Skeletal muscle tissue (tissue), 4 donors: ENCODE results near the gene CCDC110. TPM values are rescaled to one million over a fixed set of nuclear protein-coding genes. Genes with fewer than 3 reads are reported as not detected.

Experiments
- H3K27ac ChIP-seq: one replicate; pipeline ENCODE4 v1.7.0; 2013; ENCODE audit warnings: mild to moderate bottlenecking, low read depth, low read length, inconsistent platforms
- H3K27me3 ChIP-seq, 3 donors: one replicate each; pipeline ENCODE4 v1.7.0; 2013; ENCODE audit warnings: low read length in 3 of 3; ENCODE audit not compliant: control insufficient read depth in 3 of 3, insufficient read depth in 3 of 3
- H3K36me3 ChIP-seq, 3 donors: one replicate each; pipeline ENCODE4 v1.7.0; 2013; ENCODE audit warnings: low read length in 3 of 3; ENCODE audit not compliant: control insufficient read depth in 3 of 3, insufficient read depth in 3 of 3
- H3K4me1 ChIP-seq, 3 donors: one replicate each; pipeline ENCODE4 v1.7.0; 2013; ENCODE audit warnings: low read length in 3 of 3, mild to moderate bottlenecking in 3 of 3; ENCODE audit not compliant: control insufficient read depth in 3 of 3, insufficient read depth in 3 of 3
- H3K4me3 ChIP-seq, 3 donors: one replicate each; pipeline ENCODE4 v1.7.0; 2013; ENCODE audit warnings: low read length in 3 of 3
- H3K9ac ChIP-seq, 3 donors: one replicate each; pipeline ENCODE4 v1.7.0; 2013; ENCODE audit warnings: low read length in 3 of 3, mild to moderate bottlenecking in 3 of 3, moderate library complexity in 2 of 3, low read depth in 1 of 3
- H3K9me3 ChIP-seq, 3 donors: one replicate each; pipeline ENCODE4 v1.7.0; 2013; ENCODE audit warnings: low read length in 3 of 3; ENCODE audit not compliant: control insufficient read depth in 3 of 3
- total RNA-seq: library from RNA; depleted of rRNA; stranded (reverse); fragments of >200 nt; gene quantifications from one replicate; pipeline ENCODE4 v1.2.3, GENCODE V29; 2014
- donor health status: Osteomylitis.

The CCDC110 gene
- total RNA-seq, 1 donor from 2014 or later = 0.52 TPM

- peak overlapping the region; percentile 61 to 84 (median 72) for H3K9ac ChIP-seq
- H3K27ac ChIP-seq = peak overlapping the region; percentile 98
- no peaks in the 10 kb centered on the region for H3K27me3 ChIP-seq
- H3K36me3 ChIP-seq = no peaks in the 10 kb centered on the region
- peaks cover 11 to 24% (median 19%) of the 10 kb centered on the region in 3 donors for H3K4me1 ChIP-seq
- peak overlapping the region in 2 of 3 donors; percentile 55 to 65 for H3K4me3 ChIP-seq
- H3K9me3 ChIP-seq = no peaks in the 10 kb centered on the region
Measured at GRCh38 chr4:185480016-185480732, 8.6 kb upstream of the CCDC110 start.

GRCh38 chr4:185479507-185479971 is 8.0 kb upstream of the CCDC110 start:
- H3K4me3 ChIP-seq = no peak overlapping the region
- no peaks in the 10 kb centered on the region for H3K9me3 ChIP-seq
- H3K4me1 ChIP-seq = peaks cover 11 to 24% (median 19%) of the 10 kb centered on the region in 3 donors
- H3K27ac ChIP-seq = peak overlapping the region; percentile 98
- no peaks in the 10 kb centered on the region for H3K27me3 ChIP-seq
- no peaks in the 10 kb centered on the region for H3K36me3 ChIP-seq
- peak overlapping the region; percentile 27 to 61 (median 38) for H3K9ac ChIP-seq

GRCh38 chr4:185473247-185473646 is 1.7 kb upstream of the CCDC110 start:
- no peaks in the 10 kb centered on the region for H3K9me3 ChIP-seq
- no peak overlapping the region for H3K27ac ChIP-seq
- H3K9ac ChIP-seq = no peak overlapping the region
- H3K27me3 ChIP-seq = no peaks in the 10 kb centered on the region
- H3K4me3 ChIP-seq = no peak overlapping the region
- H3K36me3 ChIP-seq = no peaks in the 10 kb centered on the region
- H3K4me1 ChIP-seq = peaks cover 8 to 11% (median 9%) of the 10 kb centered on the region in 3 donors

GRCh38 chr4:185472103-185472542 is 590 bp upstream of the CCDC110 start:
- H3K36me3 ChIP-seq = no peaks in the 10 kb centered on the region
- H3K9me3 ChIP-seq = no peaks in the 10 kb centered on the region
- peak overlapping the region; percentile 75 to 80 (median 78) for H3K4me3 ChIP-seq
- H3K9ac ChIP-seq = peak overlapping the region; percentile 79 to 94 (median 86)
- H3K27me3 ChIP-seq = no peaks in the 10 kb centered on the region
- H3K27ac ChIP-seq = peak overlapping the region; percentile 78
- peaks cover 8 to 11% (median 9%) of the 10 kb centered on the region in 3 donors for H3K4me1 ChIP-seq

- H3K27ac ChIP-seq = peak overlapping the region; percentile 84
- H3K9ac ChIP-seq = peak overlapping the region; percentile 85 to 89 (median 87)
- H3K9me3 ChIP-seq = no peaks in the 10 kb centered on the region
Measured at GRCh38 chr4:185470501-185471195, 885 bp downstream of the CCDC110 start.

GRCh38 chr4:185469580-185470154 is 1.9 kb downstream of the CCDC110 start:
- no peak overlapping the region for H3K4me3 ChIP-seq
- H3K4me1 ChIP-seq = peaks cover 8 to 11% (median 9%) of the 10 kb centered on the region in 3 donors
- H3K27me3 ChIP-seq = no peaks in the 10 kb centered on the region
- H3K9me3 ChIP-seq = no peaks in the 10 kb centered on the region
- no peak overlapping the region for H3K9ac ChIP-seq
- H3K36me3 ChIP-seq = no peaks in the 10 kb centered on the region
- H3K27ac ChIP-seq = no peak overlapping the region

More at GRCh38 chr4:185470501-185471195, 885 bp downstream of the CCDC110 start:
- Histone ChIP-seq H3K27me3 (no peaks in the 10 kb centered on the region), H3K4me1 (peaks cover 8 to 11% (median 9%) of the 10 kb centered on the region in 3 donors), H3K4me3 (peak overlapping the region; percentile 82 to 94 (median 89)), H3K36me3 (no peaks in the 10 kb centered on the region)

GRCh38 chr4:185468999-185469398 is 2.5 kb downstream of the CCDC110 start:
- H3K4me1 ChIP-seq = peaks cover 8 to 11% (median 9%) of the 10 kb centered on the region in 3 donors
- H3K4me3 ChIP-seq = no peak overlapping the region
- H3K9me3 ChIP-seq = no peaks in the 10 kb centered on the region

GRCh38 chr4:185467991-185468390 is 3.5 kb downstream of the CCDC110 start:
- H3K4me3 ChIP-seq = no peak overlapping the region
- H3K36me3 ChIP-seq = no peaks in the 10 kb centered on the region
- H3K27ac ChIP-seq = no peak overlapping the region
- H3K9me3 ChIP-seq = no peaks in the 10 kb centered on the region
- no peak overlapping the region for H3K9ac ChIP-seq
- no peaks in the 10 kb centered on the region for H3K27me3 ChIP-seq
- H3K4me1 ChIP-seq = peaks cover 8 to 11% (median 9%) of the 10 kb centered on the region in 3 donors

More at GRCh38 chr4:185468999-185469398, 2.5 kb downstream of the CCDC110 start:
- no peak overlapping the region for H3K9ac ChIP-seq
- H3K36me3 ChIP-seq = no peaks in the 10 kb centered on the region
- no peak overlapping the region for H3K27ac ChIP-seq
- H3K27me3 ChIP-seq = no peaks in the 10 kb centered on the region

GRCh38 chr4:185467101-185467500 is 4.4 kb downstream of the CCDC110 start:
- Histone ChIP-seq H3K27ac (no peak overlapping the region), H3K9ac (no peak overlapping the region), H3K36me3 (no peaks in the 10 kb centered on the region), H3K9me3 (no peaks in the 10 kb centered on the region), H3K27me3 (no peaks in the 10 kb centered on the region), H3K4me3 (no peak overlapping the region), H3K4me1 (peaks cover 6 to 10% (median 8%) of the 10 kb centered on the region in 3 donors)
